Measurements from ENCODE around the gene ZNF648.
A peak's percentile ranks its signal among the peaks of the same experiment; 100 is the strongest.

The ZNF648 gene

GRCh38 chr1:182091083-182091482 lies 29.6 kb upstream of the ZNF648 start:
- no peaks in the 10 kb centered on the region for H3K79me2 ChIP-seq (ENCODE audit: control insufficient read depth, insufficient read depth, low read length, unreplicated experiment)
- H3K27ac ChIP-seq (ENCODE audit: low read depth, low read length), result no peak overlapping the region
- no peaks in the 10 kb centered on the region for H3K4me1 ChIP-seq (ENCODE audit: control insufficient read depth, insufficient read depth, low read length, unreplicated experiment)
- no peak overlapping the region for H3K4me3 ChIP-seq (ENCODE audit: low read depth, low read length)
- H3K27me3 ChIP-seq (ENCODE audit: insufficient read depth, low read length), result no peaks in the 10 kb centered on the region
- no peak overlapping the region for H2AFZ ChIP-seq (ENCODE audit: low read length, unreplicated experiment)
- no peaks in the 10 kb centered on the region for H3K36me3 ChIP-seq (ENCODE audit: insufficient read depth, low read length)

GRCh38 chr1:182087719-182088350 lies 26.3 kb upstream of the ZNF648 start:
- Histone ChIP-seq H3K27ac (ENCODE audit: low read depth, low read length) (no peak overlapping the region), H3K79me2 (ENCODE audit: control insufficient read depth, insufficient read depth, low read length, unreplicated experiment) (no peaks in the 10 kb centered on the region)

GRCh38 chr1:182087304-182087703 lies 25.8 kb upstream of the ZNF648 start:
- H2AFZ ChIP-seq (ENCODE audit: low read length, unreplicated experiment), result no peak overlapping the region

More at GRCh38 chr1:182087719-182088350, 26.3 kb upstream of the ZNF648 start:
- Histone ChIP-seq H3K27me3 (ENCODE audit: insufficient read depth, low read length) (no peaks in the 10 kb centered on the region), H2AFZ (ENCODE audit: low read length, unreplicated experiment) (no peak overlapping the region), H3K4me1 (ENCODE audit: control insufficient read depth, insufficient read depth, low read length, unreplicated experiment) (peaks cover 4% of the 10 kb centered on the region), H3K4me3 (ENCODE audit: low read depth, low read length) (no peak overlapping the region), H3K36me3 (ENCODE audit: insufficient read depth, low read length) (no peaks in the 10 kb centered on the region)

GRCh38 chr1:182086620-182087019 lies 25.1 kb upstream of the ZNF648 start:
- peaks cover 4% of the 10 kb centered on the region for H3K4me1 ChIP-seq (ENCODE audit: control insufficient read depth, insufficient read depth, low read length, unreplicated experiment)
- no peak overlapping the region for H2AFZ ChIP-seq (ENCODE audit: low read length, unreplicated experiment)
- no peaks in the 10 kb centered on the region for H3K27me3 ChIP-seq (ENCODE audit: insufficient read depth, low read length)
- H3K36me3 ChIP-seq (ENCODE audit: insufficient read depth, low read length), result no peaks in the 10 kb centered on the region
- no peaks in the 10 kb centered on the region for H3K79me2 ChIP-seq (ENCODE audit: control insufficient read depth, insufficient read depth, low read length, unreplicated experiment)
- no peak overlapping the region for H3K27ac ChIP-seq (ENCODE audit: low read depth, low read length)
- H3K4me3 ChIP-seq (ENCODE audit: low read depth, low read length), result no peak overlapping the region

More at GRCh38 chr1:182087304-182087703, 25.8 kb upstream of the ZNF648 start:
- H3K4me1 ChIP-seq (ENCODE audit: control insufficient read depth, insufficient read depth, low read length, unreplicated experiment), result peaks cover 4% of the 10 kb centered on the region
- no peaks in the 10 kb centered on the region for H3K36me3 ChIP-seq (ENCODE audit: insufficient read depth, low read length)
- H3K4me3 ChIP-seq (ENCODE audit: low read depth, low read length), result no peak overlapping the region
- H3K79me2 ChIP-seq (ENCODE audit: control insufficient read depth, insufficient read depth, low read length, unreplicated experiment), result no peaks in the 10 kb centered on the region
- no peaks in the 10 kb centered on the region for H3K27me3 ChIP-seq (ENCODE audit: insufficient read depth, low read length)
- H3K27ac ChIP-seq (ENCODE audit: low read depth, low read length), result no peak overlapping the region

GRCh38 chr1:182086136-182086535 lies 24.6 kb upstream of the ZNF648 start:
- Histone ChIP-seq H2AFZ (ENCODE audit: low read length, unreplicated experiment) (no peak overlapping the region), H3K27ac (ENCODE audit: low read depth, low read length) (no peak overlapping the region), H3K79me2 (ENCODE audit: control insufficient read depth, insufficient read depth, low read length, unreplicated experiment) (no peaks in the 10 kb centered on the region), H3K27me3 (ENCODE audit: insufficient read depth, low read length) (no peaks in the 10 kb centered on the region), H3K4me1 (ENCODE audit: control insufficient read depth, insufficient read depth, low read length, unreplicated experiment) (peaks cover 4% of the 10 kb centered on the region), H3K36me3 (ENCODE audit: insufficient read depth, low read length) (no peaks in the 10 kb centered on the region), H3K4me3 (ENCODE audit: low read depth, low read length) (no peak overlapping the region)

- Histone ChIP-seq H3K27ac (ENCODE audit: low read depth, low read length) (no peak overlapping the region), H3K79me2 (ENCODE audit: control insufficient read depth, insufficient read depth, low read length, unreplicated experiment) (no peaks in the 10 kb centered on the region), H3K4me3 (ENCODE audit: low read depth, low read length) (no peak overlapping the region), H3K4me1 (ENCODE audit: control insufficient read depth, insufficient read depth, low read length, unreplicated experiment) (peaks cover 4% of the 10 kb centered on the region), H3K36me3 (ENCODE audit: insufficient read depth, low read length) (no peaks in the 10 kb centered on the region), H3K27me3 (ENCODE audit: insufficient read depth, low read length) (no peaks in the 10 kb centered on the region), H2AFZ (ENCODE audit: low read length, unreplicated experiment) (no peak overlapping the region)
Observed at GRCh38 chr1:182085726-182086125, 24.2 kb upstream of the ZNF648 start.

GRCh38 chr1:182084487-182085316 lies 23.2 kb upstream of the ZNF648 start:
- H3K4me3 ChIP-seq (ENCODE audit: low read depth, low read length), result no peak overlapping the region
- peaks cover 4% of the 10 kb centered on the region for H3K4me1 ChIP-seq (ENCODE audit: control insufficient read depth, insufficient read depth, low read length, unreplicated experiment)
- H2AFZ ChIP-seq (ENCODE audit: low read length, unreplicated experiment), result peak overlapping the region; percentile 37
- H3K36me3 ChIP-seq (ENCODE audit: insufficient read depth, low read length), result no peaks in the 10 kb centered on the region
- H3K27ac ChIP-seq (ENCODE audit: low read depth, low read length), result no peak overlapping the region
- no peaks in the 10 kb centered on the region for H3K79me2 ChIP-seq (ENCODE audit: control insufficient read depth, insufficient read depth, low read length, unreplicated experiment)
- H3K27me3 ChIP-seq (ENCODE audit: insufficient read depth, low read length), result no peaks in the 10 kb centered on the region

GRCh38 chr1:182083851-182084486 lies 22.5 kb upstream of the ZNF648 start:
- Histone ChIP-seq H3K4me3 (ENCODE audit: low read depth, low read length) (no peak overlapping the region), H3K27ac (ENCODE audit: low read depth, low read length) (no peak overlapping the region), H3K4me1 (ENCODE audit: control insufficient read depth, insufficient read depth, low read length, unreplicated experiment) (peaks cover 4% of the 10 kb centered on the region), H3K79me2 (ENCODE audit: control insufficient read depth, insufficient read depth, low read length, unreplicated experiment) (no peaks in the 10 kb centered on the region), H3K36me3 (ENCODE audit: insufficient read depth, low read length) (no peaks in the 10 kb centered on the region), H3K27me3 (ENCODE audit: insufficient read depth, low read length) (no peaks in the 10 kb centered on the region), H2AFZ (ENCODE audit: low read length, unreplicated experiment) (no peak overlapping the region)

- Histone ChIP-seq H3K27ac (ENCODE audit: low read depth, low read length) (no peak overlapping the region), H2AFZ (ENCODE audit: low read length, unreplicated experiment) (no peak overlapping the region), H3K79me2 (ENCODE audit: control insufficient read depth, insufficient read depth, low read length, unreplicated experiment) (no peaks in the 10 kb centered on the region), H3K4me1 (ENCODE audit: control insufficient read depth, insufficient read depth, low read length, unreplicated experiment) (peaks cover 4% of the 10 kb centered on the region), H3K36me3 (ENCODE audit: insufficient read depth, low read length) (no peaks in the 10 kb centered on the region), H3K27me3 (ENCODE audit: insufficient read depth, low read length) (no peaks in the 10 kb centered on the region), H3K4me3 (ENCODE audit: low read depth, low read length) (no peak overlapping the region)
Observed at GRCh38 chr1:182080955-182081582, 19.6 kb upstream of the ZNF648 start.

GRCh38 chr1:182080040-182080439 lies 18.5 kb upstream of the ZNF648 start:
- H3K4me3 ChIP-seq (ENCODE audit: low read depth, low read length), result no peak overlapping the region
- H3K79me2 ChIP-seq (ENCODE audit: control insufficient read depth, insufficient read depth, low read length, unreplicated experiment), result no peaks in the 10 kb centered on the region
- no peak overlapping the region for H2AFZ ChIP-seq (ENCODE audit: low read length, unreplicated experiment)
- H3K27ac ChIP-seq (ENCODE audit: low read depth, low read length), result no peak overlapping the region
- no peaks in the 10 kb centered on the region for H3K27me3 ChIP-seq (ENCODE audit: insufficient read depth, low read length)
- peaks cover 4% of the 10 kb centered on the region for H3K4me1 ChIP-seq (ENCODE audit: control insufficient read depth, insufficient read depth, low read length, unreplicated experiment)
- H3K36me3 ChIP-seq (ENCODE audit: insufficient read depth, low read length), result no peaks in the 10 kb centered on the region

Data from ACC112 (cell line).